NCI-H2081 treated with DMSO at 0.1 percent for 48 hours (cell line): ENCODE measurements around the gene PKN1.

Experiments
- DNase-seq: peaks from one replicate; lab custom pipeline; 2025; lab: John Stamatoyannopoulos, UW

Gene PKN1

DNA sequence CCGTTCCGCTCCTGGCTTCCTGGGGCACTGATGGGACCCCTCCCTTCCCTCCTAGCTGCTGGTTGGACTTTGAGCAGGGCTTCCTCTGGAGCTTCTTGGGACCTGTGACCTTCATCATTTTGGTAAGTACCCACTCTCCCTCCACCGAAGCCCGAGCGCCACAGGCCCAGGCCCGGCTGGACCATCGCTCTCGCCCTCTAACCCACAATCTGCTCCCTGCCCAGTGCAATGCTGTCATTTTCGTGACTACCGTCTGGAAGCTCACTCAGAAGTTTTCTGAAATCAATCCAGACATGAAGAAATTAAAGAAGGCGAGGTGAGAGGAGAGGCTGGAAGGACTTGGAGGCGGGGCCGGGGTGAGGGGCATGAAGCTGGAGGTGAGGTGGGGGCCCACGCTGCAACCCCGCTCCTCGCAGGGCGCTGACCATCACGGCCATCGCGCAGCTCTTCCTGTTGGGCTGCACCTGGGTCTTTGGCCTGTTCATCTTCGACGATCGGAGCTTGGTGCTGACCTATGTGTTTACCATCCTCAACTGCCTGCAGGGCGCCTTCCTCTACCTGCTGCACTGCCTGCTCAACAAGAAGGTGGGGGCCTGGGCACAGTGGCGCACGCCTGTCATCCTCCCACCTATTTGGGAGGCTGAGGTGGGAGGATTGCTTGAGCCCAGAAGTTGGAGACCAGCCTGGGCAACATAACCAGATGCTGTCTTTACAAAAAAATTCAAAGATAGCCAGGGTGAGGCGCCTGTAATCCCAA, 26.3 kb upstream of the PKN1 start:
- no peak for DNase-seq

DNA sequence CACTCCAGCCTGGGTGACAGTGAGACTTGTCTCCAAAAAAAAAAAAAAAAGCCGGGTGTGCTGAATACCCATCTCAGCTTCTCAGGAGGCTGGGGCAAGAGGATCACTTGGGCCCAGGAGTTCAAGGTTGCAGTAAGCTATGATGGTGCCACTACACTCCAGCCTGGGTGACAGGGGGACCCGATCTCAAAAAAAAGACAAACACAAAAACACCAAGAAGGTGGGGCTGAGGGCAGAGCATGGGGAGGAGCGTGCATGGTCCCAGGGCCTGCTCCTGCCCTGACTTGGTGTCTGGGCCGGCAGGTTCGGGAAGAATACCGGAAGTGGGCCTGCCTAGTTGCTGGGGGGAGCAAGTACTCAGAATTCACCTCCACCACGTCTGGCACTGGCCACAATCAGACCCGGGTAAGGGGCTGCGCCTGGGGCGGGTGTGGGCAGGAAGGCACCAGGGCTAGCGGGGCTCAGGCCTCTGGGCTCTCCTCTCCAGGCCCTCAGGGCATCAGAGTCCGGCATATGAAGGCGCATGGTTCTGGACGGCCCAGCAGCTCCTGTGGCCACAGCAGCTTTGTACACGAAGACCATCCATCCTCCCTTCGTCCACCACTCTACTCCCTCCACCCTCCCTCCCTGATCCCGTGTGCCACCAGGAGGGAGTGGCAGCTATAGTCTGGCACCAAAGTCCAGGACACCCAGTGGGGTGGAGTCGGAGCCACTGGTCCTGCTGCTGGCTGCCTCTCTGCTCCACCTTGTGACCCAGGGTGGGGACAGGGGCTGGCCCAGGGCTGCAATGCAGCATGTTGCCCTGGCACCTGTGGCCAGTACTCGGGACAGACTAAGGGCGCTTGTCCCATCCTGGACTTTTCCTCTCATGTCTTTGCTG, 25.3 kb upstream of the PKN1 start:
- no peak for DNase-seq

DNA sequence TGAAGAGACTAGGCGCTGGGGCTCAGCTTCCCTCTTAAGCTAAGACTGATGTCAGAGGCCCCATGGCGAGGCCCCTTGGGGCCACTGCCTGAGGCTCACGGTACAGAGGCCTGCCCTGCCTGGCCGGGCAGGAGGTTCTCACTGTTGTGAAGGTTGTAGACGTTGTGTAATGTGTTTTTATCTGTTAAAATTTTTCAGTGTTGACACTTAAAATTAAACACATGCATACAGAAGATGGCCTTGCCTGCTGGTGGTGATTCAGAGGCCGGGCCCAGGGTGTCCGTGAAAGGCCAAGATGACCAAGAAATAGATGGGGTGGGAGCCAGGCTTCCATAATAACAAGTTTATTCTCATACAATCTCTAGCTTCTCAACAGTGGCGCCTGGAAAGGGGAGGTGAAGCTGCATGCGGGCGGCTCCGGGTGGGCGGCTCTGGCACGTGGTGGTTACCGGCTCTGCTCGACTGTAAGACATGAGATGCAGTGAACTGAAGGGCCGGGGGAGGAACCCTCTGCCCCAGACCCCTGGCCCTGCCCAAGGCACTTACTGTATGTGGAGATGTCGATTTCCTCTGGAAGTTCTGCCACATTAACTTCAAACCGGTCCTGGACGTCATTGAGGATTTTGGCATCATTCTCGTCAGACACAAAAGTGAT, 24.5 kb upstream of the PKN1 start:
- no peak for DNase-seq

DNA sequence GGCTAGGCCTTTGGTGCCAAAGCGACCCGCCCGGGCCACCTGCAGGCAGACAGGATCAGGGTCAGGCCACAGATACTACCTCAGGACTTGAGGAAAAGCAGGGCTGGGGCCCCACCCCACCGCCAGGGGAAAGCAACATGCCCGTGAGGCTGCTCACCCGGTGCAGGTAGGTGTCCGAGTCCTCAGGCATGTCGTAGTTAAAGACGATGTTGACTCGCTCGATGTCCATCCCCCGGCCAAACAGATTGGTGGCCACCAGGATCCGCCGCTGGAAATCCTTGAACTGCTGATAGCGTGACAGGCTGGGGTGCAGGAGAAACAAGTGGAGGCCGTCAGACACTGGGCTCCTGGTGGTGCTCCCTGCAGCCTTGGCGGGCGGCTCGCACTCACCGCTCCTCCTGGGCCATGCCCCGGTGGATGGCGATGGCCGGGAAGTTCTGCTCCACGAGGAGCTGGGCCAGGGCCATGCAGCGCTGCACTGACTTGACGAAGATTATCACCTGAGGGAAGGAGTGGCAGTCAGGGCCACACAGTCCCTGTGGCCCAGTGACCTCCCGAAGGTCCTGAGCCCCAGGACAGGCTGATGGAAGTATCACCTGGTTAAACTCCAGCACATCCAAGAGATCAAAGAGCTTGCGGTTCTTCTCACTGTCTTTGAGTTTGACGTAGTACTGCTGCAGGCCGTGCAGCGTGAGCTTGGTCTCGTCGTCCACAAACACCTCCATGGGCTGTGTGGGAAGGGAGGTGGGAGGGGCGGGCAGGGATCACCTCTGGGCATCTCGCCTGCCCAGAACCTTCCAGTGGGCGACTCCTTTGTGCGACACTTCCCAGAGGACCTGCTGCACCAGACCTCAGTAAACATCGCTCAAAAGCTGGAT, 23.7 kb upstream of the PKN1 start:
- no peak for DNase-seq

DNA sequence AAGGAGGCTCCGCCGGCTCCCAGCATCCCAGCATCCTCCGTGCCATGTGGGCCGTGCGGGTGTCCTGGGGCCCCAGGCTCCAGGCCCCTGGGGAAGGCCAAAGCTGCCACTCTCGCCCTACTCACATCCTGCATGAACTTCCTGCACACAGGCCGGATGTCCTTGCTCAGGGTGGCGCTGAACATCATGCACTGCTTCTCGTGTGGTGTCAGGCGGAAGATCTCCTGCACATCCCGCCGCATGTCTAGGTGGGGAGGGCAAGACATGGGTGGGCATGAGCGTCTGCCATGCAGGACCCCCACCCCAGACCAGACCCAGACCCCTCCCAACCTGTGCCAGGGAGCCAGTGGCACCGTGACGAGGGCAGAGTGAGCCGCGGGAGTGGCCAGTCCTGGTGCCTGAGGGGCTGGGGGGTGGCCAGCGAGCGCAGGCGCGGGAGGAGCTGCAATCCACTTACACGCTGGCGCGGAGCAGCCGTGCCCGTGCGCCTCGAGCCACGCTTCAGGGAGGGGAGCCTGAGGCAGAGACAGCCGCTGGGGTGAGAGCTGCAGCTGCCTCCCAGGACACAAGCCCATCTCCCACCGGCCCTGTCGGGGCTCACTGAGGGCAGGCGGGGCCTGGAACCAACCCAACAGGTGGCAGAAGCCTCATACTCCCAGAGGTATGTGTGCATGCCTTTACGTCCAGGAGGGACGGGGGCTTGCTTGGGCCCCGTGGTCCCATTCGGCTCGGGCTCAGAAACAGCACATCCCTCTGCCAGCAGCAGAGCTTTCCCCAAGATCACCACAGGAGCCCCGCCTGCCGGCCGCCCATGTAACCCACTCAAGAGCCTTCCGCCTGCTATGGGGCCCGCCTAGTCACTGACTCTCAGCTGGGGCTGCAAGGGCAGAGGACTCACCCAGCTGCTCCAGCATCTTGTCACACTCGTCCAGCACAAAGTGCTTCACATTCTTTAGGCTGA, 22.7 kb upstream of the PKN1 start:
- DNase-seq: no peak

DNA sequence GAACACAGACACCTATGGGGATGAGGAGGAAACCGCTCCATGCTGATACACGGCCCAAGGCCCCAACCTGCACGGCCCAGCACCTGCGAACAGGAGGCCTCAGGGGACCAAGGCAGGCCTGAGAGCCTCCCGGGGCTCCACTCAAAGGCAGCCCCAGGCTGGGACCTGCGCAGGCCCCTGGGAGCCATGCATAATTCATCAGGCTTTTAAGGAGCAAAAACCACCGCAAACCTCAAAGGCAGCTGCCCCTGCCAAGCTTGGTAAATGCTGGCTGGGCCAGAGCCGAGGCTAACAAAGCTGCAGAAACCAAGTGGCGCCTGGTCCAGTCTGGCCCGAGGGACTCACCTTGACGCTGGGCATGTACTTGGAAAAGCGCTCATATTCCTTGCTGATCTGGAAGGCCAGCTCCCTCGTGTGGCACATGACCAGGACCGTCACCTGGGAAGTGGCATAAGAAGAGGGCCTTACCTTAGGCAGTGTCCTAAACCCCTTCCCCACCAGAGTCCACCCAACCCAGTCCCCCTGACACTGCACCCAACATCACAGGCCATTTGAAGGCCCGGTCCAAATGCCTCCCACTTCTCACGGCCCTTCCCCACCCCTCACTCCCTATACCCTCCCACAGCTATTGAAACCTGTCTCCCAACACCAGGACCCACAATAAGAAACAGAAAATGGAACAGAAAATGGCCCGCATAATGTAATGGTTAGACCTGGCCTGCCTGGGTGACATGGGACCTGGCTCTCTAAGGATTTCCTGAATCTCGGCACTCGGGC, 21.8 kb upstream of the PKN1 start:
- no peak for DNase-seq

DNA sequence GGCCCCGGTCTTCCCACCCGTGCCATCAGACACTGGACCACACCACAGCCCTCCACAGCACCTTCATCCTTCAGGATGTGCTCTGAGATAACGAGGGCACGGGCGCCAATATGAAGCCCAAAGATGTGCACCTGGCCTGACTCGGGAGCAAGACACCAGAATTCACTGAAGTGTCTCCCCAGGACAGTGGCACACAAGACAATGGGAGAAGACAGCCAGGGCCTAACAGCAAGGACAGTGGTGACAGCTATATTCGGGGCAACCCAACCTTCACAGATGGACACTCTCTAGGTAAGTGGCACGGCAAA, 21.2 kb upstream of the PKN1 start:
- DNase-seq: no peak

DNA sequence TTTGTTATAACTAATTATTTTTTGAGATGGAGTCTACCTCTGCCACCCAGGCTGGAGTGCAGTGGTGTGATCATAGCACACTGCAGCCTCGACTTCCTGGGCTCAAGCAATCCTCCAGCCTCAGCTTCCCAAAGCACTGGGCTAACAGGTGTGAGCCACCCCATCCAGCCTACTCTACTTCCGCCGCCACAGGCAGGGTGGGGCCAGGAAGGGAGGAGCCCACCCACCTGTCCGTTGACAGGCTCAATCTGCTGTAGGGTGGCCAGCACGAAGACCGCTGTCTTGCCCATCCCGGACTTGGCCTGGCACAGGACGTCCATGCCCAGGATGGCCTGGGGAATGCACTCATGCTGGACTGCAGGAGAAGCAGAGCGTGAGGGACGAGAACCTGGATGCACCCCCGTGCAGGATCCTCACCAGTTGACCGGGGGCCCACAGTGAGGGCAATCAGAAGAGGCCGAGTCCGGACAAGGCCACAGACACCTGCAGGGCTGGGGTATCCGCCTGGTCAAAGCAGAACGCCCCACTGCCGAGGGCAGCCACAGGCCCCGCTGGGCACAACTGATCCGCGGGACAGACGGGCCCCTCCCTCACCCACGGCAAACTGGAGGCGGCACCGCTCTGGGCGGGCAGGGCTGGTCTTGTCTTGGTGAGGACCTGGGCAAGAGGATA, 20.6 kb upstream of the PKN1 start:
- no peak for DNase-seq

DNA sequence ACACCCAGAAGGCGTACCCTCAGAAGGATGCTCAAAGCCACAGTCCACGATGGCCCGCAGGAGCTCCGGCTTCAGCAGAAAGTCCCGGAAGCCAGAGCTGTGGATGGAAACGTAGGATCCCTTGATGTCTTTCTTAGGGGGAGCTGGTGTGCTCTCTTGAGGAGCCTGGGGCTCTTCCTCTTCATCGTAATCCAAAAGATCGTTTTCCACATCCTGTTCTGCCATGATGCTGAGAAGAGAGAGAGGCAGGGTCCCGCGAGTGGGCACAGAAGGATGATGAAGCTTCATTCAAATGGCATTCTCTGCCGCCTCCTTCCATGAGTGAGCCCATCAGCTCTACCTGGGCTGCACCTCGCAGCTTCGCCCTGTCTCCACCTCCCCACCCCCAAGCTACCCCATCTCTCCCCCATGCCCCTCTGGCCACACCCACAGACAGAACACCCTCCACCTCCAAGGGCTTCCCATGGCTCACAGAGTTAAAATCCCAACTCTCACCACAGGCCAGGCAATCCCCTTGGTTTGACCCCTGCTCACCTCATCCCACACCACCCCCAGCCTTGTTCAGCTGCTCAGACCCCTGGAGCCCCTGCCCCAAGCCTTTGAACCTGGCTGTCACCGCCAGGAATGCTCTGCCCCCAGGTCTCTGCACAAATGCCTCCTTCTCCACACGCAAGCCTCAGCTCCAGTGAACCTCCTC, 20.0 kb upstream of the PKN1 start:
- DNase-seq: no peak

DNA sequence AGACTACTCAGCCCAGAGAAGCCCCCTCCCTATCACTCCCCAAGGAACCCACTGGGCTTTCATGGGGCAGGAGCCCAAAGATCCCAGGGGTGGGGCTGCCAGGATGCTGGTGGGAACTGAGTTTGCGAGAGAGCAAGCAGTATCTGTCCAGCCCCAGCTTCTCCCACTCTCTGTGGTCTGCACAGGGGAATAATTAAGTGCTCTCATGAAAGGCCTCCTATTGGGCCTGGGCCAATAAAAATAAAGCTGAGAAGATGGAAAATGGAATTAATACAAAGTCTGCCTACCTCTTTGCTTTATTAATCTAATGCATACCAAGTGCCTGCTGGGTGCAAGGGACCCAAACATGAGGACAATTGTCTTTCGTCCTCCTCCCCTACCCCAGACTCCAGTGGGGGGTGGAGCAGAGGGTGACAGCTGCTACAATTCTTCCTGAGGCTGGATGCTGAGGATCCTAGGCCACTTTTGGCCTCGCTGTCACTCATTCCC, 19.4 kb upstream of the PKN1 start:
- no peak for DNase-seq

DNA sequence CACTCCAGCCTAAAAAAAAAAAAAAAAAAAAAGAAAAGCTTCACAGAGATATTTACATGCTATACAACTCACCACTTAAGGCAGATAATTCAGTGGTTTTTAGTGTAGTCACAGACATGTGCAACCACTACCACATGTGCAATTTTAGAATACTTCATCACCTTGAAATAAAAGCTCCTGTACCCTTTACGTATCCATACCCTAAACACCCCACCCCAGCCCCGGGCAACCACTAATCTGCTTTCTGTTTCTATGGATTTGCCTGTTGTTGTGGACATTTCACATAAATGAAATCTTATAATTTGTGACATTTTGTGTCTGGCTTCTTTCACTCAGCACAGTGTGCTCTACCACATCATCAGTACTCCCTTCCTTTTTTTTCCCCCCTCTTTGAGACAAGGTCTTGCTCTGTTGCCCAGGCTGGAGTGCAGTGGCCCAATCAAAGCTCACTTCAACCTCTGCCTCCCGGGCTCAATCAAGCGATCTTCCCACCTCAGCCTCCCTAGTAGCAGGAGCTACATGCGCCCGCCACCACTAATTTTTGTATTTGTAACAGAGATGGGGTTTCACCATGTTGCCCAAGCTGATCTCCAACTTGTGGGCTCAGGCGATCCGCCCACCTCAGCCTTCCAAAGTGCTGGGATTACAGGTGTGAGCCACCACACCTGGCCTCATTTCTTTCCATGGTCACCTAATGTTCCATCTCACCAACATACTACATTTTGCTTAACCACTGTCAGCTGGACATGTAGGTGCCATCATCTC, 18.0 kb upstream of the PKN1 start:
- no peak for DNase-seq

DNA sequence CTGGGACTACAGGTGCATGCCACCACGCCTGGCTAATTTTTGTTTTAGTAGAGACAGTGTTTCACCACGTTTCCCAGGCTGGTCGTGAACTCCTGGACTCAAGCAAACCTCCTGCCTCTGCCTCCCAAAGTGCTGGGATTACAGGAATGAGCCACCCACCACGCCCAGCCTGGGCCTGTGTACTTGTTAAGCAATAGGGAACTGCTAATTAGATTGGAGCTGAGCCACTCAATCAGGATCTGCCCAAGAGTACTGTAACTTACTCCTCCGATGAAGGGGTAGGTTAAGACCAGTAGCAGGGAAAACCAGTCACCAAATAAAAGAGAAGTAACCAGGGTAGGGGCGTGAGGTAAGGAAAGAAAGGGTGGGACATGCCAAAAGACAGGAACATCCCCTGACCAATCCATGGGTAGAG, 16.3 kb upstream of the PKN1 start:
- no peak for DNase-seq

DNA sequence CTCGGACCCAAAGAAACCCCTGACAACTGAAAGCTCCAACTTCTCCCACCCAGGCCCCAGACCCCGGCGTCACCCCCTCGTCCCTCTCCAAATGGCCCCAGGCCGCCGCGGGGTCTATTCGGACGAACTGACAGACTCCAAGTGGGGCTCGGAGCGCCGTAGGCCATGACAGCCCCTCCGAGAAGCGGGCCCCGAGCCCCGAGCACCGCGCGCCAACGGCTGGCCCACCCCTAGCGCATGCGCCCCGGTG, 14.3 kb upstream of the PKN1 start:
- no peak for DNase-seq

DNA sequence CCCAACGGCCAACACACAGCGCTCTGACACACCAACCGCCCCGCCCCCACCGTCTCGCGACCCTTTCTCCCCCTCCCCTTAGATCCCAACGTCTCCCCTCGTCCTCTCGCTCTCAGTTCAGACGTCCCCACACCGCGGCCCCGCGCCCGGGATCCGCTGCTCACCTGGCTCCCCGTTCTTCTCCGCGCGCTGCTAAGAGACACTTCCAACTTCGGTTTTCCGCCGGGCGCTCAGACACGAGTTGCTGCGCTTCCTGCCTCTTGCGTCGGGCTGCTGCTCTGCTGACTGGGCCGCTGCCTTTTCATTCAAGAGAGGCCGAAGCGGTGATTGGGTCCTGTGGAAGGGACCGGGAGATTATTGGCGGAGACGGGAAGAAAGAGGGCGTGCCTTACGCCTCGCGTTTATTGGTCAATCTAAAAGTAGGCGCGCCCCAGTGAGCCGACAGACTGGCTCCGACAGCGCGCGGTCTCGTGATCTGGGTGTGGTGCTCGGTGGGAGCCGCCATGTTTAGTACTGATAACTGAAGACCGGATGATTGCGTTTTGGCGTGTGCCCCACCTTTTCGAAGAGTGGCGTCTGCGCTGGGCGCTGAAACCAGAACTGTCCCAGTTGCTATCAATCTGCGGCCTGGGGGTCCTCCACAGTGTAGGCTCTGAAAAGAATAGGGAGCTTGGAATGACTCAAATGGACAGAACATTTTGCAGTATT, 13.8 kb upstream of the PKN1 start, which contains the start of gene DDX39A:
Gene DDX39A (minus strand): TSS at position 236 of the 708 bp plus-strand sequence. CDS start 6,121 bp downstream, outside the sequence.
- DNase-seq: peak; percentile 95

DNA sequence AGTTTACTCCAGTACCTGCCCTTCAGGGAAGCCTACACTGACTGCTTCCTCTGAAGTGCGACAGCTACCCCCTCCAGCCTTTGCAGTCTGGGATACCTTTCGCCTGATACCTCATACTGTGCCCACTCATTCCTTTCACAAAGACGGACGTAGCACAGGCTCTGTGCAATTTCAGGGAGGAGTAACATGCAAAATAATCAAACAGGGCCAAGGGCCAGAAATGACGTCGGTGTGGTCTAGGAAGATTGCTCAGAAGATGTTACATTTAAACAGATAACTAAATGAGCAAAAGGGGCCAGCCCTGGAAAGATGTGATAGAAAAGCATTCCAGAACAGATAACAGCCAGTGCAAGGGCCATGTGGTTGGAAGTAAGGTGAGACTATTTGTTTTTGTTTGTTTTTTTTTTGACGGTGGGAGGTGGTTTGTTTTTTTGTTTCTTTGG, 7.4 kb upstream of the PKN1 start:
- no peak for DNase-seq

DNA sequence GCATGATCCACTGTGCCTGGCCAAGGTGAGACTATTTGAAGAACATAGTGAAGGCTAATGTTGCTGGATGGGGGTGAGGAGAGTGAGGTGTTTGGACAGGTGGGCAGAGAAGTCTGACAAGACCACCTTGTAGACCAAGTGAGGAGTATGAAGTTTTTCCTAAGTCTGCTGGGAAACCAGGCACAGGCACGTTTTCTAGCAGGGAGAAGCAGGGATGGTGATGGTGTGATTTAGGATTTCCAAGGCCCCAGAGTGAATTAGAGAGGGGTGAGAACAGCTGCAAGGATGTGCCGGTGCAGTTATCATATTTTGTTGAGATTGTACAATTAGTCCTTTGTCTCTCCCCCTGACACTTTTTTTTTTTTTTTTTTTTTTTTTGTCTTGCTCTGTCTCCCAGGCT, 5.6 kb upstream of the PKN1 start:
- no peak for DNase-seq

DNA sequence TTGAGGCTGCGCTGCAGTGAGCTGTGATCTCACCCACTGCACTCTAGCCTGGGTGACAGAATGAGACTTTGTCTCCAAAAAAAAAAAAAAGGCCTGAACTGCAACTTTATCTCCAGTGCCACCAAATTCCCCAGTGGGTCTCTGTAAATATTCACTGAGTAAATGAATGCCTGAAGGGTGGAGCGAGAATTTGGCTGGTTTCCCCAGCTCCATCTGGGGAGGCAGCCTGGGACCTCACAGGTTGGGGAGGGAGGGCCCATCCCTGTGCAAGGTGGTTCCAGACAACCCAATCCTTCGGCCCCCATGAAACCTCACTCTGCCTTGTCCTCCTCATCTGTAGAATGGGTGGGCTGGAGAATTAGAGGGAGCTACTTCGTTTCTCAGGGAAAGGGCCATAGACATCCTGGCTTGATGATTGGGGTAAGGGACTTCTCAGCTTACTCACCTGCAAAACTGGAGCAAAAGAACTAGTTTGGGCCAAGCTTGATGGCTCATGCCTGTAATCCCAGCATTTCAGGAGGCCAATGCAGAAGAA, 4.2 kb upstream of the PKN1 start:
- no peak for DNase-seq
